Measurements from ENCODE around the gene KLK5. TPM values are rescaled to one million over a fixed set of nuclear protein-coding genes. Genes with fewer than 3 reads are reported as not detected.
"Not testable (repeated sequence)": the region's sequence is repeated elsewhere in the genome, so short reads cannot be mapped to it uniquely, and the experiment has no call there.

KLK5 gene
- total RNA-seq, 1 donor from 2014 or later, result not detected

DNA sequence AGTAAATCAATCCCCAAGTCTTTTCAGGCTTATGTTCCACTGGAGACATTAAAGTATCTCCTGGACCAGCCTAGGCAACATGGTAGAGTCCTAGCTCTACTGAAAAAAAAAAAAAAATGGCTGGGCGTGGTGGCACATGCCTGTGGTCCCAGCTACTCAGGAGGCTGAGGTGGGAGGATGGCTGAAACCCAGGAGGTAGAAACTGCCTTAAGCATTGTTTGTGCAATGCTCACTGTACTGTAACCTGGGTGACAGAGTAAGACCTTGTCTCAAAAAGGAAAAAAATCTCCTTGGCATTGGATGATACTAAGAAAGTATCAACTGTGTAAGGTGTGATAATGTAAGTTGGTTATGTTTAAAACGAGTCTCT is 39.8 kb upstream of the KLK5 start:
- Histone ChIP-seq H3K4me1 (no peaks in the 10 kb centered on the region), H3K36me3 (no peaks in the 10 kb centered on the region), H4K20me1 (ENCODE audit: low read depth) (no peaks in the 10 kb centered on the region), H3K9me3 (ENCODE audit: low read depth) (no peaks in the 10 kb centered on the region), H3K27me3 (peaks cover 27% of the 10 kb centered on the region), H3K79me2 (ENCODE audit: low read depth) (no peaks in the 10 kb centered on the region), H2AFZ (replicated peaks) (no peak overlapping the region), H3K27ac (no peak overlapping the region), H3K9ac (no peak overlapping the region), H3K4me2 (no peak overlapping the region), H3F3A (ENCODE audit: low read depth) (no peaks in the 10 kb centered on the region), H3K4me3 (no peak overlapping the region)
- Mint-ChIP-seq H3K4me1 (no peaks in the 10 kb centered on the region), H3K27ac (no peak overlapping the region), H3K9me3 (no peaks in the 10 kb centered on the region), H3K36me3 (no peaks in the 10 kb centered on the region), H3K4me3 (no peak overlapping the region), H3K27me3 (ENCODE audit: insufficient read depth, low read depth) (peaks cover 5% of the 10 kb centered on the region)
- no peak for TF ChIP-seq EZH2 (IDR thresholded peaks at IDR 0.05)
- TF ChIP-seq CTCF (IDR thresholded peaks at IDR 0.05), result no peak
- TF ChIP-seq EZH2phosphoT487 (IDR thresholded peaks at IDR 0.05), result no peak
- no peak for DNase-seq (ENCODE audit: low spot score)

DNA sequence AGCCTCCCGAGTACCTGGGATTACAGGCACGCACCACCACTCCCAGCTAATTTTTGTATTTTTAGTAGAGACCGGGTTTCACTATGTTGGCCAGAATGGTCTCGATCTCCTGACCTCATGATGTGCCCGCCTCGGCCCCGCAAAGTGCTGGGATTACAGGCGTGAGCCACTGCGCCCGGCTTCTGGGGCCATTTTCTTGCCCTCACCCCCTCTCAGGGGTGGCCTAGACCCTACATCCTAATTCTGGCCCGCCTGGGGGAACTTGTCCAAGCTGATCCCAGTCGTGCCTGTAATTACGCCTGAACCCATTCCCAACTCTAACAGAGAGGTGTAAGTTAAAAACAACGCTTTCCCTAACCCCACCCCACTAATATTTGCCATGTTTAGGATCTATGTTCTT is 31.6 kb upstream of the KLK5 start:
- H3K27me3 ChIP-seq, result peaks cover 66% of the 10 kb centered on the region
- H3K9me3 Mint-ChIP-seq; H4K20me1 ChIP-seq (ENCODE audit: low read depth); H2AFZ ChIP-seq (replicated peaks); H3K9me3 ChIP-seq (ENCODE audit: low read depth); H3K9ac ChIP-seq; H3K4me1 ChIP-seq; H3K36me3 ChIP-seq; H3K79me2 ChIP-seq (ENCODE audit: low read depth); H3K4me3 ChIP-seq; H3F3A ChIP-seq (ENCODE audit: low read depth); H3K27ac ChIP-seq; DNase-seq (ENCODE audit: low spot score); H3K27ac Mint-ChIP-seq; H3K4me1 Mint-ChIP-seq; H3K36me3 Mint-ChIP-seq; H3K4me2 ChIP-seq; H3K4me3 Mint-ChIP-seq: not testable (repeated sequence)
- H3K27me3 Mint-ChIP-seq (ENCODE audit: insufficient read depth, low read depth), result peaks cover 15% of the 10 kb centered on the region

- no peak within 1 kb of the TSS for H3K27ac ChIP-seq
Measured at GRCh38 chr19:50983625-50984292, 30.9 kb upstream of the KLK5 start, which contains the start of gene KLK7. Gene KLK7, minus strand, starts transcription at chr19:50983917. Its CDS starts 1,518 bp downstream, at chr19:50982399.

More at GRCh38 chr19:50983625-50984292, 30.9 kb upstream of the KLK5 start, which contains the start of gene KLK7:
- no peak for DNase-seq (ENCODE audit: low spot score)
- Mint-ChIP-seq H3K27ac (no peak within 1 kb of the TSS), H3K9me3 (peaks cover 4% of the 10 kb centered on the region), H3K4me1 (peaks cover 9% of the 10 kb centered on the region), H3K36me3 (no peaks in the 10 kb centered on the region), H3K4me3 (no peak within 1 kb of the TSS), H3K27me3 (ENCODE audit: insufficient read depth, low read depth) (peaks cover 15% of the 10 kb centered on the region)
- no peaks in the 10 kb centered on the region for H3F3A ChIP-seq (ENCODE audit: low read depth)
- H3K4me3 ChIP-seq, result no peak within 1 kb of the TSS
- H3K9me3 ChIP-seq (ENCODE audit: low read depth), result no peaks in the 10 kb centered on the region
- TF ChIP-seq EZH2phosphoT487 (IDR thresholded peaks at IDR 0.05) (no peak), CTCF (IDR thresholded peaks at IDR 0.05) (no peak), EZH2 (IDR thresholded peaks at IDR 0.05) (no peak)
- H3K9ac ChIP-seq, result no peak within 1 kb of the TSS
- no peaks in the 10 kb centered on the region for H4K20me1 ChIP-seq (ENCODE audit: low read depth)
- peak within 1 kb of the TSS; percentile 72 for H2AFZ ChIP-seq (replicated peaks)
- no peaks in the 10 kb centered on the region for H3K36me3 ChIP-seq
- peak within 1 kb of the TSS; percentile 35 for H3K4me2 ChIP-seq
- H3K79me2 ChIP-seq (ENCODE audit: low read depth), result no peaks in the 10 kb centered on the region
- peaks cover 3% of the 10 kb centered on the region for H3K4me1 ChIP-seq
- H3K27me3 ChIP-seq, result peaks cover 59% of the 10 kb centered on the region
